Measurements from ENCODE around the gene OR8H2.
"Not testable (repeated sequence)": the region's sequence is repeated elsewhere in the genome, so short reads cannot be mapped to it uniquely, and the experiment has no call there.

The OR8H2 gene, protein sequence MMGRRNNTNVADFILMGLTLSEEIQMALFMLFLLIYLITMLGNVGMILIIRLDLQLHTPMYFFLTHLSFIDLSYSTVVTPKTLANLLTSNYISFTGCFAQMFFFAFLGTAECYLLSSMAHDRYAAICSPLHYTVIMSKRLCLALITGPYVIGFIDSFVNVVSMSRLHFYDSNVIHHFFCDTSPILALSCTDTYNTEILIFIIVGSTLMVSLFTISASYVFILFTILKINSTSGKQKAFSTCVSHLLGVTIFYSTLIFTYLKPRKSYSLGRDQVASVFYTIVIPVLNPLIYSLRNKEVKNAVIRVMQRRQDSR

DNA sequence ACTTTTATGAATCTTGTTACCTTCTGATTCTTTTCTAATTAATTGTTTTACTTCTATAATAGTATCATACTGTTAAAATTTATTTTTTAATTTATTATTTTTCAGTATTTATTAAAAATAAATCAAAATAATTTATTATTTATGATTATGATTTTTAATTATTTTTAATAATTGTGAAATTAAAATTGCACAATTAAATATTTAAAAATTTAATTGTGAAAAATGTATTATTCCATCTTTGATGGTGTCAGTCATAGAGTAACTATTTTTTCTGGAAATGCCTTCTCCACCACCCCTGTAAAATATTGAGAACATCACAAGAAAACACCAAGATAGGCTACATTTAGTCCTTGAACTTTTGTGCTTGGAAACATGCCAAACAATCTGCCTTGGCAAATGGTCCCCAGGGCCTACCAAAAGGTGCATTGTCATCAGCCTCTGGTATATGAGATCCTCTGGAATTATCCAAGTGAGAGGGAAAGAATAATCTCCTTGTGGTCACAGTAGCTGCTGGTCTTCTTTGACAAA, at the start of gene OR8H2:
Gene OR8H2, plus strand, starts transcription at position 478 of the 528 bp plus-strand sequence. CDS start 1,356 bp downstream, outside the sequence.
- no peak for DNase-seq

DNA sequence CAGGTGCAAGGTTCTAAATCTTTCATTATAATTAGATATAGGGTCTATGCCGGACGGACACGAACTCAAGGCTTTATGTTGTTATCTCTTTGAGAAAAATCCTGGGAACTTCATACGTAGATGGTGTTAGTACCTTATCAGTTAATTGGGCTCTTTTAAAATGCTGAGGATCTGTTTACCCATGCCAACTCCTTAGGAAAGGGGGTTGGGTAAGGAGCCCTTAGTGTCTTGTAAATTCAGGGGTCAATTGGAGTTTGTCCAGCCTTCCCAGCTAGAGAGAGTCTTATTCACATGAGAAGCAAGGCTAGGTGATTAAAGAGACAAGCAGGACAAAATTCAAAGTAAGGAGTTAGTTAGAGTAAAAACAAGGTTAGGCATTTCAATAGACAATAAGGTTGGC, 47.1 kb upstream of the OR8H2 start:
- DNase-seq, result not testable (repeated sequence)

DNA sequence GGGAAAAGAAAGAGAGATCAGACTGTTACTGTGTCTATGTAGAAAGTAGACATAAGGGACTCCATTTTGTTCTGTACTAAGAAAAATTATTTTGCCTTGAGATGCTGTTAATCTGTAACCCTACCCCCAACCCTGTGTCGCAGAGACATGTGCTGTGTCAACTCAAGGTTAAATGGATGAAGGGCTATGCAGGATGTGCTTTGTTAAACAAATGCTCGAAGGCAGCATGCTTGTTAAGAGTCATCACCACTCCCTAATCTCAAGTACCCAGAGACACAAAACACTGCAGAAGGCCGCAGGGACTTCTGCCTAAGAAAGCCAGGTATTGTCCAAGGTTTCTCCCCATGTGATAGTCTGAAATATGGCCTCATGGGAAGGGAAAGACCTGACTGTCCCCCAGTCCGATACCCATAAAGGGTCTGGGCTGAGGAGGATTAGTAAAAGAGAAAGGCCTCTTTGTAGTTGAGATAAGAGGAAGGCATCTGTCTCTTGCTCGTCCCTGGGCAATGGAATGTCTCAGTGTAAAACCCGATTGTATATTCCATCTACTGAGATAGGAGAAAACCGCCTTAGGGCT, 45.7 kb upstream of the OR8H2 start:
- not testable (repeated sequence) for DNase-seq

DNA sequence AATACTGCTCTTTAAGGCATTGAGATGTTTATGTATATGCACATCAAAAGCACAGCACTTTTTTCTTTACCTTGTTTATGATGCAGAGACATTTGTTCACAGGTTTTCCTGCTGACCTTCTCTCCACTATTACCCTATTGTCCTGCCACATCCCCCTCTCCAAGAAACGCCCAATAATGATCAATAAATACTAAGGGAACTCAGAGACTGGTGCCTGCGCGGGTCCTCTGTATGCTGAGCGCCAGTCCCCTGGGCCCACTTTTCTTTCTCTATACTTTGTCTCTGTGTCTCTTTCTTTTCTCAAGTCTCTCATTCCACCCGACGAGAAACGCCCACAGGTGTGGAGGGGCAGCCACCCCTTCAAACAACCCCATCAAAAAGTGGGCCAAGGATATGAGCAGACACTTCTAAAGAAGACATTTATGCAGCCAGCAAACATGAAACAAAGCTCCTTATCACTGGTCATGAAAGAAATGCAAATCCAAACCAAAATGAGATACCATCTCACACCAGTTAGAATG, 45.2 kb upstream of the OR8H2 start:
- DNase-seq, result not testable (repeated sequence)

DNA sequence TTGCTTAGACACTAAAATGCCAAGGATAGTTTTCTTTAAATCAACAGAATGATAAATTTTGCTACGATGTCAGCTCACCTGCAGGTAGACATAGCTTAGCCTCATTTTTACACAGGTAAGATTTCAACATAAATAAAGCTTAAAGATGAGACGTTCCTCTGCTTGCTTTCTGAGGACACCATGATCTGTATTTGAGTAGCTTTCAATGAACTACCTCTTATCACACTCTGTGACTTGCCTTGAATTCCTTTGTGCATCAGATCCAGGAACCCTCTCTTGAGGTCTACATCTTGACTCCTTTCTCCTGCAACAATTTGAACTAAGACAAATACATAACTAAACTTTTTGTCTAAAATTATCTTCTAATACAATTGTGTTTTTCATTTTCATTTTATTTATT, 36.5 kb upstream of the OR8H2 start:
- DNase-seq, result no peak

DNA sequence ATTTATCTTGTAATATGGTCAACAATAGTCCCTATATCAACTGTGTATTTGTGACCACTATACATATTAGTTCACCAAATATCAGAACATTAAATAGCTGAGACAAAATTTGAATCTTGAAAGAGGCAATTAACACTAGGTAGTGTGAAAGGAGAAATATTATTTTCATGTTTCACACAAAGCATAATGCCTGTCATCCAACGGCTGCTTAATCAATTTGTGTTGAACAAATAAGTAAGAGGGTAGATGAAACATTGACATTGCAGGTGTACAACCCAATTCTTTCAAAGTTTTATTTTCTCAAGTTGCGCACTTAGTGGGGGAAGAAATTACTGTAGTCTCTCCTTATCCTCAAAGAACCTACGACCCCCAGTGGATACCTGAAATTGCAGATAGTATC, 13.8 kb upstream of the OR8H2 start:
- DNase-seq, result no peak

DNA sequence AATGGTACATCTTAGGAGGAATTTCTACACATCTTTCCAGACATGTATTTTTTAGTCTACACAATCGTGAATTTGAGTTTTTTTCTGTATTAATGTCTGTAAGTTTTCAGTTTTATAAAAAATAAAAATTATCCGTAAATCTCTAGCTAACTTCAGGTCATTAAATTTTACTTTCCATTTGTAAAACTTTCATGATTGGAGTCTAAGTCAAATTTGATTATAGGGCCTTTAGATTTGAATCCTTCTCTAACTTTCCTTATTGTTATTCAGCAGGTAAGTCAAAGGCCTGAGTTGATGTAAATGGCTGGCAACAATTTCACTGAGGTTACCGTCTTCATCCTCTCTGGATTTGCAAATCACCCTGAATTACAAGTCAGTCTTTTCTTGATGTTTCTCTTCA, 10.5 kb upstream of the OR8H2 start, which contains the start of gene OR8I2:
Gene OR8I2, plus strand, starts transcription at position 301 of the 400 bp plus-strand sequence. Its CDS starts 0 bp downstream, at position 301.
- no peak for DNase-seq

DNA sequence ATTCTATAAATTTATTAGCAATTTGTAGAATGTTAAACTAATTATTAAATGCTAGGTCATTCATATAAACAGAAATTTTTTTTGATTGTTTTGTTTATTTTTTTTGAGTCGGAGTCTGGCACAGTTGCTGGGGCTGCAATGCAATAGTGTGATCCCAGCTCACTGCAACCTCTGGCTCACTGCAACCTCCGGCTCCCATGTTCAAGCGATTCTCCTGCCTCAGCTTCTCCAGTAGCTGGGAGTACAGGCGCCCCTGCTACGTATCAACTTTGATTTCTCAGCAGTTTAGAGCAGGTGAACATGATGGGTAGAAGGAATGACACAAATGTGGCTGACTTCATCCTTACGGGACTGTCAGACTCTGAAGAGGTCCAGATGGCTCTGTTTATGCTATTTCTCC, 18.6 kb downstream of the OR8H2 start, which contains the start of gene OR8H3:
Gene OR8H3, plus strand, starts transcription at position 301 of the 400 bp plus-strand sequence. Its CDS starts 0 bp downstream, at position 301.
- no peak for DNase-seq

DNA sequence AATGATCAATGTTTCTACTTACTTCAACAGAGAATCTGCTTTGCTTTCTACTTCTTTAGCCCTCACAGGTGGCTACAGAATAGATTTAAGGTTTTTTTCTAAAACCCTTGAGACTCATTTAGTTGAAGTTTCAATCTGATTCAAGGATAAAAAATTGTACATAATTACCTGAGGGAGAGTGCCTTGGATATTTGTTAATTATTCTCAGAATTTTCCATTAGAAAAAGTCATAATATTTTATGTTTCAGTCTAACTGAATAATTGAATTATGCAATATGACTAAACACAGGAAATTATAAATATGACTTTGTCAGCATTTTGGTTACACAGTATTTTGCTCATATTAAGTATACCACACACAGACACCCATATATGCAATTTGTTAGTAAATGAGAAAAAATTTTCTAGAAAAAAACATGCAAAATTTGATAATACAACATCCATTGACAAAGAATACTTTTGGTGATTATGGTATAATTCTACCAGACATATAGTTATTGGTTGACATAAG, 36.7 kb downstream of the OR8H2 start, which contains the start of gene OR8J3:
Gene OR8J3, minus strand, starts transcription at position 51 of the 511 bp plus-strand sequence. CDS start 2,483 bp downstream, outside the sequence.
- no peak for DNase-seq

DNA sequence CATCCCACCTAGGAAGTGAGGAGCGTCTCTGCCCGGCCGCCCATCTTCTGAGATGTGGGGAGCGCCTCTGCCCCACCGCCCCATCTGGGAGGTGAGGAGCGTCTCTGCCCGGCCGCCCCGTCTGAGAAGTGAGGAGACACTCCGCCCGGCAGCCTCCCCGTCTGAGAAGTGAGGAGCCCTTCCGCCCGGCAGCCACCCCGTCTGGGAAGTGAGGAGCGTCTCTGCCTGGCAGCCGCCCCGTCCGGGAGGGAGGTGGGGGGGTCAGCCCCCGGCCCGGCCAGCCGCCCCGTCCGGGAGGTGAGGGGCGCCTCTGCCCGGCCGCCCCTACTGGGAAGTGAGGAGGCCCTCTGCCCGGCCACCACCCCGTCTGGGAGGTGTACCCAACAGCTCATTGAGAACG, 40.2 kb downstream of the OR8H2 start:
- not testable (repeated sequence) for DNase-seq

DNA sequence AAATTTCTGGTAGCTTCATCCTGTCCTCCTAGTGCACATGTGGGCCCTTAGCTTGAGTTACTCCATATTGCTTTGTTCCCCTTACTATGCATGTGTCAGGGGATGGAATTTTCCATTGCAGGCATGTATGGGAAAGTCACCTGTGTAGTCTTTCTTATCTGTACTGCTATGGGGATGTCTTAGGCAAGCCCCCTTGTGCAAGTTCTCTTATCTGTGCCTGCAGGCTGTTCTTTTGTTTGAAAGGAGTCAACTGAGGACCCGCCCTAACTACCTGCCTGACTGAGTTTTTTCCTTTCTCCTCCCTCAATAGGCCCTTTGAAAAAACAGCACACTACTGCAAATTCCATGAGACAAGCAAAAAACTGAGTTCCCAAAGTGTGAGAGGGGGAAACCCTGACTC, 47.9 kb downstream of the OR8H2 start:
- no peak for DNase-seq

DNA sequence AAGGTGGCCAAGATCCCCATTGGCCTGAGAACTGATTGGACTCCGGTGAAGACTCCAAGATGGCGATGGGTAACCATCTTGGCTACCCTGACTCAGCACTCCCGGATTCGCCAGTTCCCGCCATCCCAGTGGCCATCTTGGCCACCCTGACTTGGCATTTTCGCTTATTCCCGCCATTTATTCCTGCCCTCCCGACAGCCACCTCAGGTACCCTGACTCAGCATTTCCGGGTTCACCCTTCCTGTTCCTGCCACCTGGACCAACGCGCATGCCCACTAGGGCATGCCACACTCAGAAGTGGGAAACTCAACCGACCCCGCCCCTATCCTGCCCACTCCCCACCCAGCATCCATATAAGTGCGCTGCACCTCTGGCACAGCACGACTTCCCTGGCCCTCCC, 48.8 kb downstream of the OR8H2 start:
- DNase-seq, result no peak

All from NK-92 treated with Interleukin-12 subunit alpha and Interleukin-12 subunit beta, amount 100 ng/mL, for 24 hours (cell line).